Measurements from ENCODE around the gene SEMA6D. TPM values are rescaled to one million over a fixed set of nuclear protein-coding genes. Genes with fewer than 3 reads are reported as not detected.

The SEMA6D gene
- total RNA-seq, 1 donor from 2014 or later = 17.7 TPM

GRCh38 chr15:47803767-47804166 is 86.5 kb downstream of the SEMA6D start:
- ATAC-seq = no peak
- intact Hi-C loops (cut with DNase I) = no loop called here
- DNase-seq (ENCODE audit: missing footprints) = no peak

DNA sequence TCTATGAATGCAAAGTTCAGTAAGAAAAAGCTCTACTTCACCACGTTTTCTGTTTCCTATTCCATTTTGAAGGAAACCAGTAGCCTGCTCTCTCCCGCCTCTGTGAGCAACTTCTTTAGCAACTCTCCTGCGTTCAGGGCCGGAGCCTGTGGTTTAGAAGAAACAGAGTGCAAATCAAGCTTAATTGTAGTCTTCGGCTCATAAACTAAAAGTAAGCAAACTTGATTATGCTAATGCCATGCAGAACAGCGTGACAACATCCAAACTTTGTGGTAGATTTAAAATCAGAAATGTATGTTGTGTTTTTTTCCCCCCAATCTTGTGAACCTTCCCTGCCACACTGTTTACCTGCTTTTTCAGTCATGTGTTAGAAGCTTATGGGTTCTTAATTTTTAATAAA is 87.4 kb downstream of the SEMA6D start:
- ATAC-seq = no peak
- intact Hi-C loops (cut with DNase I) = no loop called here
- DNase-seq (ENCODE audit: missing footprints) = no peak

DNA sequence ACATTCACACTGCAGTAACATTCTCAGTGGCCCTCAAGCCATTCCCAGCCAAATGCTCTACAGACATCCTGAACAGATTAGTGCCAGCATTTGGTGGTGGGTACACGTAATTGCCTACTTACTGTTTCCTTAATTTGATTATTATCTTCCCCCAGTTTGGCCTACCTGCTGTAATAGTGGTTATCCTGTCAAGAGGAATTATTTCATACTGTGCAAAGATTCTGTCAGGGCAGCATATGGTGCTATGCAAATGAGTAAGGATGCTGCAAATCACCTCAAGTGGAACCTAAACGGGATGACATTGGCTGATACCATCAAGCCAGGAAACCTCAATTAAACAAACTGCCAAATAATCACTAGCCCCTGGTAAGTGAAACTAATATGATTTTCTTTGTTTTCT is 88.7 kb downstream of the SEMA6D start:
- ATAC-seq = no peak
- intact Hi-C loops (cut with DNase I) = no loop called here

GRCh38 chr15:47811172-47811571 is 93.9 kb downstream of the SEMA6D start:
- ATAC-seq = no peak
- no peak for DNase-seq (ENCODE audit: missing footprints)
- intact Hi-C loops (cut with DNase I) = no loop called here

More for the DNA sequence above, 88.7 kb downstream of the SEMA6D start:
- DNase-seq (ENCODE audit: missing footprints) = no peak

DNA sequence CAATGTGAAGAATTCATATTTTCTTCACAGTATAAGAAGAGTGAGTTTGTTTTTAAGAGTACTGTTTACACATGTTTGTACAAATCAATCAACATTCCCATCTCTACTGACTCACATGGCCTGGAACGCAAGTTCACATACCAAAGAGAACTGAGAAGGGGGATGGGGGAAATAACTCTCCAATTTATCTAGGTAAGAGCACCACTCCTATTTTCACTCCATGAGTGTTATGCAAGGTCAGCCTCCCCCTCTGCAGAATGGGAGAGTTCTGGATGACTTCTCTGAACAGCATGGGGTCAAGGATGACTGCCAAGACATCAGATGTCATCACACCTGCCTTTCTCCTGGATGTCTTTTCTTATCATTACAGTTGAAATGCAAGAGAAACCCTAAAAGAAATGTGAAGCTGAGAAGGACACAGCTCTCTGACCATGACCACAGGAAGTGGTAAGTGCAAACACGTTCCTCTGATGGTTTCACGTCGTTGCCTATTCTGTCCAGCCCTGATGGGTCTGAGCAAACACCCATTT is 95.2 kb downstream of the SEMA6D start:
- intact Hi-C loops (cut with DNase I) = no loop called here
- DNase-seq (ENCODE audit: missing footprints) = no peak
- no peak for ATAC-seq

- no peak for ATAC-seq
- intact Hi-C loops (cut with DNase I) = no loop called here
Observed at GRCh38 chr15:47813748-47814384, 96.6 kb downstream of the SEMA6D start.

DNA sequence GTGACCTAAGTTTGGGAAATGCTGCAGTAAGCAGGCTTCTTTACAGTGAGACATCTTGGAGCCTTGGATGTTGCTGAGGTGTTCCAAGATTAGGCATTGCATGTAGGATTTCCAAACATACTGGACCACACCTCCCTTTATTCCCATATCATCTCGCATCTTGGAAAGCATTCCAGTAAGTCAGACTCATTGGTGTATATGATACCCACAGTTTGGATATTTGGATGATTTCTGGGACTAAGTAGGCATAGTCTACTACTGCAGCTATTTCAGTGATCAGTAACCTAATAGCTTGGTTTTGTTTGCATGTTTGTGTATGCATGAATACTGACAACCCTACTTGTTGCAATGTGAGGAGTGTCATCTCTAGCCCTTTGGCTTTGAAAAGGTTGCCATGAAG is 97.3 kb downstream of the SEMA6D start:
- intact Hi-C loops (cut with DNase I) = no loop called here
- ATAC-seq (no peak), DNase-seq (ENCODE audit: missing footprints) (no peak)

More at GRCh38 chr15:47813748-47814384, 96.6 kb downstream of the SEMA6D start:
- DNase-seq (ENCODE audit: missing footprints) = no peak

GRCh38 chr15:47817969-47818548 is 100.8 kb downstream of the SEMA6D start:
- intact Hi-C loops (cut with DNase I) = no loop called here

DNA sequence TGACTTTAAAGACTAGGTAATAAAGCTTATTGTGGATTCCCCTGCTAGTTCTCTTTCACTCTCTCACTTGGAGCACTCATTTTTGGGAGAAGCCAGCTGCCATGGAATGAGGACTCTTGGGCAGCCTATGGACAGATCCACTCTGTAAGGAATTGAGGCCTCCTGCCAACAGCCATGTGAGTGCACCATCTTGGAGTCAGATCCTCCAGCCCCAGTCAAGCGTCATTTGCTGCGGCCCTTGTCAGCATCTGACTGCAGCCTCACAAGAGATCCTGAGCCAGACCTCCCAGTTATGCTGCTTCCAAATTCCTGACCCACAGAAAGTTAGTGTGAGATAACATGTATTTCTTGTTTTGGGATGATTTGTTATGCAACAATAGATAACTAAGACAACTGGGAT is 101.9 kb downstream of the SEMA6D start:
- intact Hi-C loops (cut with DNase I) = no loop called here
- DNase-seq (ENCODE audit: missing footprints) = no peak
- ATAC-seq = peak; percentile 37

More at GRCh38 chr15:47817969-47818548, 100.8 kb downstream of the SEMA6D start:
- DNase-seq (ENCODE audit: missing footprints) (no peak), ATAC-seq (no peak)

DNA sequence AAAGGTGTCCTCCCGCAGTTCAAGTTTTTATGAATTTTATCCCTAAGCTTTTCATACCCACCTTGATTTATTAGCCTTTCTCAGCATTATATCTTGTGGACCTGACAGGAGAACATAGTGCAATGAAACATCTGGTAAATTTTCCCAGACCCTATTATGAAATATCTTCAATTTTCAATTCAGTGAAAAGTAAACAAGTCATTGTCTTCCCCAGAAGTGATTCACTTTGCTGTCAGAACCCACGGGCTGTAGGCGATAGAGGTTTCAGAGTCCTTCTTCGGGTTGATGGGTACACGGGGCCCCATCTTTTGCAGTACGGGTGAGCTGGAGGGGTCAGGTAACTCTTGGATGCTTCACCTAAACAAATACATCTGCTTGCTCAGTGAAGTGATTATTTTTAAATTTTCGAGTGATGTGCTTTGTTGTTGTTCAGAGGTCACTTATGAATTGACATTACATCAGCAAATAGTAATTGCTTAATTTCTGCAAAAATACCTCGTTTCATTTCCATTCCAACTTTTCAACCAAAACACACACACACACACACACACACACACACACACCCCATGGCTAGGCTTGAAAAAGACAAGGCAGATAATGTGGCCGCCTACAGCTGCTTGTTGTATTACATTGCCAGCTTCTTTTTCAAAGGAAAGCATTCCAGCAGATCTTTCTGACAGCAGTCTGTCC is 102.9 kb downstream of the SEMA6D start:
- intact Hi-C loops (cut with DNase I) = no loop called here
- ATAC-seq (no peak), DNase-seq (ENCODE audit: missing footprints) (no peak)

DNA sequence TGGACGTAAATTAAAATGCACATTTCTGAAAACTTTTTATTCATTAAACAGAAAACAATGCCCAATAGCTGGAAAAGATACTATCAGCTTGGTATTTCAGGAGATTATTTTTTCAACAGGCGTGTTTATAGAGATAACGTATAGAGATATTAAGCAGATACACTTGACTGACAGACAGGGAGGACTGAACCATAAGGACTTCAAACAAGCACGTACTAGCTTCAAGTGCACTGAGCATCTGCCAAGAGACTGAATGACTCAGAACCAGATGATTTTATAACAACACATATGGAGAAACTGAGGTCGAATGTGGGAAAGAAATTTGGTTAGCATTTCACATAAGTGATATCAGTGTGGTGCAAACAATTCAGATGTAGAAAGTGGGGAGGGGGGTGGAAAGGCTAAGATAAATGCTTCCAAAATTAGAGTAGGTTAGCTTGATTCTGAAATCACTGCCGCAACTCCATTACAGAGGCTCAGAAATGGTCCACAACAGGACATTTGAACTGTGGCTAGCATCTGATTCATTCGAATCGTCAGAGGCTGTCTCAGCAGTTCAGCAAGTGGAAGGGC is 103.5 kb downstream of the SEMA6D start:
- intact Hi-C loops (cut with DNase I) = no loop called here
- ATAC-seq (no peak), DNase-seq (ENCODE audit: missing footprints) (no peak)

DNA sequence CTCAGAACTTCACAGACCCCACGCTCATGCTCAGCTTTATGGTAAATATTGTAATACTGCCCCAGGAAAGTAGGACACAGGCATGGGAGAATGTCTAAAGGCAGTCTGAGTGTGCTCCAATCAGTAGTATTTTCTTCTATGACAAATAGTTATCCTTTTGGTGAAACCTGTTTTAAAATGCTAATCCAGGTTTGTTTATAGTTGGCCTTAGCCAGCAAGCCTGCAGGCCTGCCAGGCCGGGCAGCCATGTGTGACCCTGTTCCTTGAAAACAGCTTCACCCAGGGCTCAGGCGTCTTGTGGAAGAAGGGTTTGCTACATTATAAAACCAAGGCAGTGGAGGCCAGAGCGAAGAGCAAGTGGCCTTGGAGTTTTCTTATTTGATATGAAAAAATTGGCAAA is 104.7 kb downstream of the SEMA6D start:
- DNase-seq (ENCODE audit: missing footprints) (no peak), ATAC-seq (no peak)
- intact Hi-C loops (cut with DNase I) = no loop called here
